Caco-2 (cell line): ENCODE results near the gene PPIP5K1. TPM values are rescaled to one million over a fixed set of nuclear protein-coding genes. Genes with fewer than 3 reads are reported as not detected.

Experiments used
- BruUV-seq: library from RNA; stranded (reverse); fragments of 400-500 nt; replicated peaks from 2 replicates; lab custom pipeline; 2021; lab: Mats Ljungman, UMichigan
- CTCF ChIA-PET: fragments of 300-600 bp; sonication (Branson Sonifier 250); formaldehyde crosslinking; loops from one replicate; lab custom pipeline; 2022; ENCODE audit warnings: antibody characterized with exemption; lab: Charles Lee
- POLR2A ChIA-PET: fragments of 300-600 bp; sonication (Branson Sonifier 250); formaldehyde crosslinking; loops from one replicate; lab custom pipeline; 2022; ENCODE audit warnings: antibody characterized with exemption; lab: Charles Lee
- DNase-seq, 2 experiments: peaks; one replicate each; pipeline versions ENCODE4 v3.0.0 to v3.0.0-alpha.2; 2020 to 2022
- H3K27me3 ChIP-seq: replicated peaks from 2 replicates; pipeline ENCODE4 v1.6.0; 2011; ENCODE audit warnings: low read length; ENCODE audit not compliant: control insufficient read depth, insufficient read depth
- H3K36me3 ChIP-seq: 2 replicates; pipeline ENCODE4 v1.5.1; 2011; ENCODE audit warnings: low read length; ENCODE audit not compliant: control insufficient read depth, insufficient read depth
- H3K4me1 ChIP-seq: fragments of 250-450 bp; sonication (Bioruptor Pico); 2 replicates; pipeline ENCODE4 v1.5.1; 2020; ENCODE audit warnings: mild to moderate bottlenecking
- H3K4me3 ChIP-seq: 2 replicates; pipeline ENCODE4 v1.5.1; 2011; ENCODE audit warnings: low read depth, mild to moderate bottlenecking, control low read depth, low read length
- H3K9me3 ChIP-seq: fragments of 250-450 bp; sonication (Bioruptor Pico); 2 replicates; pipeline ENCODE4 v1.5.1; 2020; ENCODE audit warnings: mild to moderate bottlenecking, moderate library complexity
- H3K27ac Mint-ChIP-seq: one replicate; pipeline ENCODE4 v1.8.0; 2022; ENCODE audit warnings: mixed read lengths; ENCODE audit not compliant: unreplicated experiment
- H3K27me3 Mint-ChIP-seq: one replicate; pipeline ENCODE4 v1.8.0; 2022; ENCODE audit warnings: mixed read lengths; ENCODE audit not compliant: insufficient read depth, unreplicated experiment
- H3K36me3 Mint-ChIP-seq: one replicate; pipeline ENCODE4 v1.8.0; 2022; ENCODE audit warnings: mild to moderate bottlenecking, mixed read lengths; ENCODE audit not compliant: insufficient read depth, unreplicated experiment
- H3K4me1 Mint-ChIP-seq: one replicate; pipeline ENCODE4 v1.8.0; 2022; ENCODE audit warnings: low read depth, mixed read lengths; ENCODE audit not compliant: unreplicated experiment
- H3K4me3 Mint-ChIP-seq: one replicate; pipeline ENCODE4 v1.8.0; 2022; ENCODE audit warnings: mild to moderate bottlenecking, moderate library complexity, mixed read lengths; ENCODE audit not compliant: unreplicated experiment
- H3K9me3 Mint-ChIP-seq: one replicate; pipeline ENCODE4 v1.8.0; 2022; ENCODE audit warnings: mixed read lengths; ENCODE audit not compliant: unreplicated experiment
- CTCF ChIP-seq, 2 experiments: fragments of 200-600 bp in 1 of 2; IDR thresholded peaks; 1 replicate in 1 of 2; 2 replicates in 1 of 2; pipeline versions ENCODE4 v1.5.1 to v1.8.0; 2011 to 2022; ENCODE audit warnings: antibody characterized with exemption in 1 of 2, control low read depth in 1 of 2, inconsistent platforms in 1 of 2, low read depth in 1 of 2, low read length in 1 of 2, mild to moderate bottlenecking in 1 of 2, moderate library complexity in 1 of 2; ENCODE audit not compliant: insufficient read depth in 1 of 2, severe bottlenecking in 1 of 2, unreplicated experiment in 1 of 2
- intact Hi-C: fragments of 100-400 bp; cut with micrococcal nuclease; formaldehyde crosslinking; loops from one replicate; pipeline ENCODE4 v1.10.0; 2022; ENCODE audit not compliant: unreplicated experiment
- total RNA-seq: library from RNA; stranded (reverse); gene quantifications from 2 replicates; pipeline ENCODE4 v1.2.3, GENCODE V29; 2022

PPIP5K1 gene
- total RNA-seq, 1 experiment from 2014 or later = 36.3 TPM

GRCh38 chr15:43492266-43492665 lies 97.7 kb downstream of the PPIP5K1 start:
- ChIA-PET POLR2A (interaction anchor here (1.7 kb wide), 1 partner anchor 20 kb away, joined by 14 read pairs; no protein-coding TSS in a partner anchor), CTCF (interaction anchor here (0.6 to 2.3 kb wide), 2 partner anchors 19 to 1597 kb away, joined by 3 to 17 read pairs; no protein-coding TSS in a partner anchor)
- H3K4me3 Mint-ChIP-seq = peak overlapping the region; percentile 88
- Histone ChIP-seq H3K27me3 (no peaks in the 10 kb centered on the region), H3K4me3 (peak overlapping the region; percentile 49), H3K4me1 (no peaks in the 10 kb centered on the region), H3K9me3 (no peaks in the 10 kb centered on the region), H3K36me3 (no peaks in the 10 kb centered on the region)
- intact Hi-C loops = no loop called here
- BruUV-seq = no TSS peak
- TF ChIP-seq CTCF (IDR thresholded peaks at IDR 0.05; ENCODE audit: insufficient read depth in 1 of 2, low read depth in 1 of 2, low read length in 1 of 2, severe bottlenecking in 1 of 2, unreplicated experiment in 1 of 2) = no peak
- H3K36me3 Mint-ChIP-seq = peaks cover 27% of the 10 kb centered on the region
- H3K4me1 Mint-ChIP-seq = peaks cover 14% of the 10 kb centered on the region
- peak overlapping the region; percentile 96 for H3K27ac Mint-ChIP-seq
- no peak for DNase-seq
- H3K9me3 Mint-ChIP-seq = no peaks in the 10 kb centered on the region
- H3K27me3 Mint-ChIP-seq = no peaks in the 10 kb centered on the region

- ChIA-PET CTCF (no interaction called here), POLR2A (no interaction called here)
- intact Hi-C loops = no loop called here
- Histone ChIP-seq H3K36me3 (no peaks in the 10 kb centered on the region), H3K4me3 (no peak overlapping the region), H3K4me1 (no peaks in the 10 kb centered on the region), H3K27me3 (no peaks in the 10 kb centered on the region), H3K9me3 (no peaks in the 10 kb centered on the region)
- Mint-ChIP-seq H3K27me3 (no peaks in the 10 kb centered on the region), H3K27ac (no peak overlapping the region), H3K4me3 (no peak overlapping the region), H3K4me1 (peaks cover 14% of the 10 kb centered on the region), H3K36me3 (peaks cover 30% of the 10 kb centered on the region), H3K9me3 (no peaks in the 10 kb centered on the region)
- TF ChIP-seq CTCF (IDR thresholded peaks at IDR 0.05; ENCODE audit: insufficient read depth in 1 of 2, low read depth in 1 of 2, low read length in 1 of 2, severe bottlenecking in 1 of 2, unreplicated experiment in 1 of 2) = no peak
- no TSS peak for BruUV-seq
- no peak for DNase-seq
Measured at GRCh38 chr15:43489191-43489590, 100.8 kb downstream of the PPIP5K1 start.

- no TSS peak for BruUV-seq
- H3K36me3 Mint-ChIP-seq = peaks cover 30% of the 10 kb centered on the region
- CTCF ChIA-PET = no interaction called here
Measured at GRCh38 chr15:43488790-43489189, 101.2 kb downstream of the PPIP5K1 start.

More at GRCh38 chr15:43488790-43489189, 101.2 kb downstream of the PPIP5K1 start:
- no peaks in the 10 kb centered on the region for H3K9me3 Mint-ChIP-seq
- no peak overlapping the region for H3K4me3 Mint-ChIP-seq
- DNase-seq = no peak
- no peak for TF ChIP-seq CTCF (IDR thresholded peaks at IDR 0.05; ENCODE audit: insufficient read depth in 1 of 2, low read depth in 1 of 2, low read length in 1 of 2, severe bottlenecking in 1 of 2, unreplicated experiment in 1 of 2)
- H3K36me3 ChIP-seq = no peaks in the 10 kb centered on the region
- no peaks in the 10 kb centered on the region for H3K27me3 Mint-ChIP-seq
- intact Hi-C loops = no loop called here
- peaks cover 12% of the 10 kb centered on the region for H3K4me1 Mint-ChIP-seq
- POLR2A ChIA-PET = no interaction called here
- H3K9me3 ChIP-seq = no peaks in the 10 kb centered on the region
- no peaks in the 10 kb centered on the region for H3K27me3 ChIP-seq
- no peak overlapping the region for H3K4me3 ChIP-seq
- no peaks in the 10 kb centered on the region for H3K4me1 ChIP-seq
- no peak overlapping the region for H3K27ac Mint-ChIP-seq
